ENCODE data around the gene GNPDA1.

DNA sequence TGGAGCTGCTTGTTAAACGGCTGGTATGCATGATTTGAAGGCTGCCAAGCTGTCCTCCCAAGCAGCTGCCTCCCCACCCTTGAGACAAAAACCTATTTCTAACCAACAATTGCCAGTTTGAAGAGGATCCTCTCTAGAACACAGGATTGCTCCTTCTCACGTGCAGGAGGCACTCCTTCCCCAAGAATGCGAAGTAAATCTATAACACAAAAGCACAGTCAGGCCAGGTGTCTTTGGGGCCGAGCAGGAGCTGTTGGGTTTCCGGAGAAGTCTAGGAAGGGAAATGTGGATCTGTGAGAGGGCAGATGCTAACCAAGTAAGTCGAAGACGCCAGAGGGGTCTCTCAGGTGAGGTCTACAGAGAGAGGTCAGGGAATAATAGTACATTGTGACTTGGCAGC, 35.4 kb upstream of the GNPDA1 start:
- TF ChIP-seq ERF (CRISPR knock-in tag; IDR thresholded peaks at IDR 0.05) (no peak), CTCF (IDR thresholded peaks at IDR 0.05 in 2 of 3, conservative IDR thresholded peaks at IDR 0.05 in 1 of 3; ENCODE audit: insufficient read depth in 2 of 3, low read depth in 1 of 3, low read length in 3 of 3) (peak in 2 of 3 experiments; percentile 17 to 26; a peak in 2 of 6 replicates), FOXK2 (conservative IDR thresholded peaks at IDR 0.05 in 1 of 2, IDR thresholded peaks at IDR 0.05 in 1 of 2; ENCODE audit: low read depth in 2 of 2) (no peak), HLTF (IDR thresholded peaks at IDR 0.05) (no peak), POLR2AphosphoS5 (IDR thresholded peaks at IDR 0.05; ENCODE audit: control insufficient read depth, insufficient read depth, low read depth, low read length) (no peak), ARHGAP35 (IDR thresholded peaks at IDR 0.05; ENCODE audit: partially characterized antibody) (no peak), CHD2 (IDR thresholded peaks at IDR 0.05; ENCODE audit: low read depth, low read length) (no peak), ZNF561 (CRISPR knock-in tag; conservative IDR thresholded peaks at IDR 0.05) (no peak), CBX8 (IDR thresholded peaks at IDR 0.05; ENCODE audit: borderline replicate concordance, extremely low read depth, low read depth, low read length, poor library complexity, severe bottlenecking) (no peak), POLR3G (IDR thresholded peaks at IDR 0.05; ENCODE audit: extremely low read depth, insufficient read length, insufficient replicate concordance) (no peak), TBP (optimal IDR thresholded peaks at IDR 0.05; ENCODE audit: low read depth, low read length) (no peak), ETV6 (IDR thresholded peaks at IDR 0.05; ENCODE audit: borderline replicate concordance in 1 of 2, low read depth in 2 of 2, low read length in 1 of 2) (no peak), ETV6 (CRISPR knock-in tag; IDR thresholded peaks at IDR 0.05; ENCODE audit: borderline replicate concordance) (no peak), YY1 (IDR thresholded peaks at IDR 0.05; ENCODE audit: borderline replicate concordance in 1 of 3, control insufficient read depth in 1 of 3, extremely low read depth in 1 of 3, insufficient read depth in 3 of 3, insufficient read length in 1 of 3, insufficient replicate concordance in 2 of 3, low read depth in 1 of 3, low read length in 2 of 3) (no peak)
